GM18520 (cell line): ENCODE results near the gene MAU2.

Source experiments
- ATAC-seq: cut with Tn5 transposase; IDR thresholded peaks from one replicate; pipeline ENCODE4 v1.9.1; 2021; ENCODE audit not compliant: unreplicated experiment

The MAU2 gene

GRCh38 chr19:19305066-19305465, 15.6 kb upstream of the MAU2 start:
- no peak for ATAC-seq

GRCh38 chr19:19305696-19306095, 14.9 kb upstream of the MAU2 start:
- no peak for ATAC-seq

GRCh38 chr19:19306191-19306590, 14.4 kb upstream of the MAU2 start:
- ATAC-seq = no peak

DNA sequence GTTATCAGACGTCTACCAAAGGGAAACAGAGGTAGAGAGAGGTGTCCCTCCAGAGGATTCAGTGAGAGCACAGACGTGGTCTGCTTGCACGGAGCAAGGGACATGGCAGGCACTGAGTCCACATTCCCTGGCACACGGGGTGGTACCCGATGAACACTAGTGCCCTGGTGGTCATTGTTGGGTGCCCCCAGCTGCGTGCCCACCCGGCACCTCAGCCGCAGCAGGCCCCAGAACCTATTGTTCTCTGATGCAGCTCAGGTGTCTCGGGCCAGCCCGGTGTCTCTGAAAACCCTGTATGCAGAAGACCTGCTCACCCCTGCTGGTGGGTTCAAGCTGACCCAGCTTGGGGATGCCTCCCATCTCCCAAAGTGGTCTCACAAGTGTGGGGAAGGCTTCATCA, 12.3 kb upstream of the MAU2 start:
- ATAC-seq = no peak

DNA sequence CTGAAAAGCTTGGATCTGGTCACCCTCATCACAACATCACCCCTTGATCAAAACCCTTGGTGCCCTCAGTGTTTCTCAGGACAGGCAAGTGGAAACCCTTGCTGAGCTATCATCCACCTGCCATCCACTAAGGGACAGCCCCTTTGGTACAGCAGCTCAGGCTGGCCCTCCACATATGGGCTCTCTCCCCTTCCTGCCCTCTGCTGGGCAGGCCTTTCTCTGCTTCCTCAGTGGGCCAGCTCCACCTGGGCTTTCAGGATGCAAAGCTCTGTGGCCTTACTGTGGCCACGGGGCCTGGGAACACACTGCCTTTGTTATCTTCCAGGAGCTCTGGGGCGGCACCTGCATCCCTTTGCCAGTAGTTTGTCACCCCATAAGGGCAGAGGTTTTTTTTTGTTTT, 5.2 kb upstream of the MAU2 start:
- no peak for ATAC-seq

DNA sequence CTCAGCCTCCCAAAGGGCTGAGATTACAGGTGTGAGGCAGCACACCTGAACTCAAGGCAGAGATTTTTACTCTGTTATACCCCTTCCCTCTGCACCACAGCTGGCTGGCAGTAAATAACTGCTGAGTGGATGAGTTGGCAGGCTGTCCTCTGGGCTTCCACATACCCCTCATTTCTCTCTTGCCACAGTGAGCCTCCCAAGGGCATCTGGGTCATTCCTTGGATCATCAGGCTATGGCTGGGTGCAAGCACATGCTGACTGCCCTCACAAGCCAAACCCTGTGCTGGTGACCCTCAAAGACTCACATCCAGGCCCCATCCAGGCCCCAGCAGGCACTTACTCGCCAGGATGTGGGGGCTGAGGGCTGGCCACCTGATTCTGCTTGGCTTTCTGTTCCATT, 4.5 kb upstream of the MAU2 start:
- no peak for ATAC-seq

- no peak for ATAC-seq
Measured at GRCh38 chr19:19319732-19320360, 783 bp upstream of the MAU2 start.

DNA sequence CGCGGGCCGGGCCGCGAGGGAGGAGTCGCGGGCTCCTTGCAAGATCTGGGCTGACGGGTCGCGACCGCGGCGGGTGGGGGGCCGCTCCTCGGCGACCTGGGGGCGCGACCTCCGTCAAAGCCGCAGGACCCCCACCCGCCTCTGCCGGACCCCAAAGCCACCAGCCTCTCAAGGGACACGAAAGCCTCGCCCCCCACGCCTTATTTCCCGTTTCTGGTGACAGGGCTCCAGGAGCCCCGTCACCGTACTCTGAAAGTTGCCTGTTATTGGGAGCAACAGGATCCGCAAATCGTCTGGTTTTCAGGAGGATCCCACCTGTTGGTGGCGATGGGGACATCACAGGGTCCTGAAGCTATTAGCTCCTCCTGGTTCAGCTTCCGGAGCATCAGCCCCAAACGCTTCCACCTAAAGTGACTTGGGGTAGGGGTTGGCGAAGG, 530 bp downstream of the MAU2 start:
- ATAC-seq = no peak

DNA sequence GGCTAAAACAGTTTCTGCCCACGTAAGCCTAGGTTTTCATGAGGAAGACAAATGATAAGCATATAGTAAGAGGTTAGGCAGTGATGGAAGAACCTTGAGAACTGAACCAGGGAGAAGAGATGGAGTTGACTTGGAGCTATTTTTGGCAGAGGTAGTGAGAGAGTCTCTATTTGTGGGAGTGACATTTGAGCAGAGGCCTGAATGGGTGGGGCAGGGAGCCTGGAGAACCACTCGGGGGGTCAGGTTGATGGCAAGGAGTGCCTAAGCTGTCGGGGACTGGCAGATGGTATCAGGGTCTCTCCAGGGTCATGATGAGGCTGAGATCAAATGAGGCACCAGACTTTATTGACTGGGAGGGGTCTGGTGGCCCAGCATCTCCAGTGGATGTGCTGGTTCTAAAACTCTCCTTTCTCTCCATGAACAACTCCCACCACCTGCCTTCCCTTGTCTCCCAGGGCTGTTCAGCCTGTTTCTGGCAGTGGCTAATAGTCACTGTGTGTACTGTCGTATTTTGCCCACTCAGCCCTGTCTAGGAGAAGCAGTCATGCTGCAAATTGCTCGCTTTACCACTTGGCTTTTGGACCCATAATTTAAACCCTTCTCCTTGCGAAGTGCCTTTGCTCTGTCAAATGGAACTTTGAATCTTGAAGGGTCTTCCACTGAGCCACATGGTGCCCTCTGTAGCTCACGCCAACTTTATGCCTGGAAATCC, 3.6 kb downstream of the MAU2 start:
- no peak for ATAC-seq

GRCh38 chr19:19327672-19328071, 7.0 kb downstream of the MAU2 start:
- ATAC-seq = no peak

DNA sequence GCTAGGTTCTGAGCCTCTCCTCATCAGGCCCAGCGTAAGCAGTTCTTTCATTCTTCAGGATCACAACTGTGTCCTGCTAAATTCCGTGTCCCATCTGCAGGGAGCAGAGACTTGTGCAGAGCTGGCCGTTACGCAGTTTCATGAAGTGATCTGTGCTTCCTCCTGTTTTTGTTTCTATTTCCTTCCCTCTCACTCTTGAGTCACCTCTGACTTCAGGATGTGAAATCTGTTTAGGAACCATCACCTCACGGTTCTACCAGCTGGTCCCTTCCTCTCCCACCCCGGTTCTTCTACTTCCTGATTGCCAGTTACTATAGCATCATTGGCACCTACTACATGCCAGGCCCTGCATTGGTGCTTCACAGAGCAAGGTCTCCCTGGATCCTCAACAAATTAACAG, 8.5 kb downstream of the MAU2 start:
- ATAC-seq = no peak

- no peak for ATAC-seq
Measured at GRCh38 chr19:19334063-19334988, 13.7 kb downstream of the MAU2 start.

GRCh38 chr19:19334989-19335344, 14.3 kb downstream of the MAU2 start:
- no peak for ATAC-seq

DNA sequence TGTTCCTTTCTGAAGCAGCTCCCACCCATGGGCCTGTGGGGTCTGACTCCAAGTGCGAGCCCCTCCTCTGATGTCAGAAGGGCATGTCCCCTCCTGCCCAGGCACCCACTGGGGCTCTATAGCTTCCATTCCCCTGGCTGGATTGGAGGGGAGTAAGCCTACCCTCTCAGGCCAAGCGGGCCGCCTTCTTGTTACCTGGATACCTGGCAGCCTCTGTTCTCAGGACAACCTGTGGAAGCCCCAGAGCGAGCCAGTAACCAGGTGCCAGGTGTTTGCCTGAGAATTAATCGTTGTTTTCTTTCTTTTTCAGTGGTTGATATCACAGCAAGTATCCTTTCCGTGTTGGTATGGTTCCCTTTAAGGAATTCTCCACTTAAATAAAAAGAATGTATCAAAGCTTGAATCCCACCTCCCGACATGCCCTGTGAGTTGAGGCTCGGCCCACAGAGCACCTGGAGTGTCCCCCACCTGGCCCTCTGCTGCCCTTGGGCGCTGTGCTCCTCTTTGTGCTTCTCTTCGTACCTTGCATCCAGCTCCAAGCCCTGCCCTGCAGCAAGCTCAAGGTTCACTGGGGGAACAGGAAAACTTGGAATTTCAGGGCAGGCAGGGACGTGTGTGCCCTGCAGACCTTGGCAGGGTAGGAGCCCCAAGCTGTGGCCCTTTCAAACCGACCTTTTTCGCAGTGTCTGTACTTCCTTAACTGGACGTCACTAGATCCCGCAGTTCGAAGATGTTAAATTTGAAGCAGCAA, 15.0 kb downstream of the MAU2 start:
- no peak for ATAC-seq

- no peak for ATAC-seq
Measured at GRCh38 chr19:19336597-19336996, 16.0 kb downstream of the MAU2 start.

DNA sequence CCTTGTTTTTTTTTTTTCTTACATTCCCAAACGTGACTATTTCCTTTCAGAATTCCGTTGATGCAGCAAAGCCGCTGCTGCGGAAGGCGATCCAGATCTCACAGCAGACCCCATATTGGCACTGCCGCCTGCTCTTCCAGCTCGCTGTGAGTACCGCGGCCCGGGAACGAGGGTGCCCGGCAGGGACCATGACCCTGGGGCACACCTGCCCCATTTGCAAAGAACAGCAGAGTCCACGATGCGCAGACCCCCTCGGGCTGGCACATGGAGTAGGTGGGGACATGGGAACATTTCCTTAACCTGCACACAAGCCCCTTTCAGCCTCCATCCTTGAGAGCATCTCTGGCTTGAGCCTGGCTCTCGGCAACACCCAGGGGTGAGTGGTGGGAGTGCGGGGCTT, 16.5 kb downstream of the MAU2 start:
- ATAC-seq = no peak

DNA sequence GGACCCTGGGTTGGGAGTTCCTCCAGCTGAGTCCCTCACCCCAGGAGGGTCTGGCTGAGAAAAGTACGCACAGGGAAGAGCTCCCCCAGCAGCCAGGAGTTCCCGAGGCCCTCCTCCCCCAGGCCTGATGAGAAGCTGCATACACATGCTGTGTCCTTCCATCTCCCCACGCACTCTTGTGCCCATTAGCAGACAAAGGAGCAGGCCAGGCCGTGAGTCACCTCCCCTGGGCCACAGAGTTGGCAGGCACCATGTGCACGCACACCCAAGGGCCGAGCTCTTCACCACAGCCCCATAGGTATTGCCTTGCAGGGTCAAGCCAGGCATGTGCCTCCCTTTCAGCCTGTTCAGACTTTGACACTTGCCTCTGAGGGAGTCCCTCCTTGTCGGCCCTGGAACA, 17.5 kb downstream of the MAU2 start:
- ATAC-seq = no peak

DNA sequence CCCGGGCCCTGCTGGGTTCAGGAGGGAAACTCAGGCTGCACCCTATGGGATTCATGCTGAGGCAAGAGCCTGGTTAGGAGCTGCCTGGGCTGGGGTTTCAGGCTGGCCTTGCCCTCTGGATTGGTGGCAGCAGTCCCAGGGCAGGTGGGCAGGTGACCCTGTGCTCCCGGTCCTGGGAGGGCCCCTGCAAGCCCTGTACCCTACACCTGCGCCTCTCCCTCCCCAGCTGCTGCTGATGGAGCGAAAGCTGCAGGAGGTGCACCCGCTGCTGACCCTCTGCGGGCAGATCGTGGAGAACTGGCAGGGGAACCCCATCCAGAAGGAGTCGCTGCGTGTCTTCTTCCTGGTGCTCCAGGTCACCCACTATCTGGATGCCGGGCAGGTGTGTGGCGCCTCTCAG, 20.4 kb downstream of the MAU2 start:
- no peak for ATAC-seq

DNA sequence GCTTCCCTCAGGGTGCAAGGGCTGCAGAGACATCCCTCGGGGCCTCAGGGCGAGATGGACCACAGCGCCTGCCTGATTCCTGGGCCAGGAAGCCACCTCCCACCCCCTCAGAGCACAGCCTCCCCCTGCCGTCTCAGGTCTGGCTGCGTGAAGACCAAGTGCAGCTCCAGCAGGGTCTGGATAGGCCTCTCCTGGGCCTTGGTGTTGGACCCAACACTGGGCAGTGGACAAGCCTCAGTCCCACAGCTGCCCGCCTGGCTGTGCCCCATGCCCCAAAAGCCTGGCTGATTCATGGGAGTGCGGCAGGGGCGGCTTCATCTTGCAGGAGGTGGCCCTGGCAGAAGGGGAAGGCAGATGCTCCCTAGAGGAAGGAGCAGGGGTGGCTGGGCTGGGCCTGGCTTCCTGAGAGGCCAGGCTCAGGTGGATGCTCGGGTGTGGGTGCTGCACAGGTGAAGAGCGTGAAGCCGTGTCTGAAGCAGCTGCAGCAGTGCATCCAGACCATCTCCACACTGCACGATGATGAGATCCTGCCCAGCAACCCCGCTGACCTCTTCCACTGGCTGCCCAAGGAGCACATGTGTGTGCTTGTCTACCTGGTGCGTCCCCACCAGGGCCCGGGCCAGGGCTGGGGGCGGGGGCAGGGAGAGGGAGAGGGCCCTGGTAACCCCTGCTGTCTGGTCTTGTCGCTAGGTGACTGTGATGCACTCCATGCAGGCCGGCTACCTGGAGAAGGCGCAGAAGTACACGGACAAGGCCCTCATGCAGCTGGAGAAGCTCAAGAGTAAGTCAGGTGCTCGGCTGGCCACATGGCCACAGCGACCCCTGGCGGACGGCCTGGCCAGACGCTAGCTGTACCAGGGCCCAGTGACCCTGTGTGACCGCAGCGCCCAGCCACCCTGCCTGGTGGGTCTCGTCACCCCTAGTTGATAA, 21.7 kb downstream of the MAU2 start:
- ATAC-seq = no peak

DNA sequence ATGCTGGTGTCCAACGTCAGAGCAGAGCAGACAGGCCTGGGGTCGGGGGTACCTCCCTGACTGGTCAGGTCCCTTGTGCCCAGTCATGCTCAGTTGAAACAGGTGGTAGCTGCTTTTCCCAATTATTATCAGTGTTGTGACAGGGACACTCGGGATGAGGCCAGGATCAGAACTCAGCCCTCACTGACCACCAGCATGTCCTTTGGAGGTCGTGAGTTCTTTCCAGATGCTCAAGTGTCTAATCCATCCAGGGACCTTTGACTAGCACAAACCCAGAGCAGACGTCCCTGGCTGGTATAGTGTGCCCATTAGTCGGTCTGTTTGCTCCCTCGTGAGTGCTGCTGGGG, 22.4 kb downstream of the MAU2 start:
- no peak for ATAC-seq
